Caco-2 (cell line): ENCODE results near the gene PEA15. TPM values are rescaled to one million over a fixed set of nuclear protein-coding genes. Genes with fewer than 3 reads are reported as not detected.

Experiments used
- BruUV-seq: library from RNA; stranded (reverse); fragments of 400-500 nt; replicated peaks from 2 replicates; lab custom pipeline; 2021; lab: Mats Ljungman, UMichigan
- CTCF ChIA-PET: fragments of 300-600 bp; sonication (Branson Sonifier 250); formaldehyde crosslinking; loops from one replicate; lab custom pipeline; 2022; ENCODE audit warnings: antibody characterized with exemption; lab: Charles Lee
- POLR2A ChIA-PET: fragments of 300-600 bp; sonication (Branson Sonifier 250); formaldehyde crosslinking; loops from one replicate; lab custom pipeline; 2022; ENCODE audit warnings: antibody characterized with exemption; lab: Charles Lee
- DNase-seq, 2 experiments: peaks; one replicate each; pipeline versions ENCODE4 v3.0.0 to v3.0.0-alpha.2; 2020 to 2022
- H3K27me3 ChIP-seq: replicated peaks from 2 replicates; pipeline ENCODE4 v1.6.0; 2011; ENCODE audit warnings: low read length; ENCODE audit not compliant: control insufficient read depth, insufficient read depth
- H3K36me3 ChIP-seq: 2 replicates; pipeline ENCODE4 v1.5.1; 2011; ENCODE audit warnings: low read length; ENCODE audit not compliant: control insufficient read depth, insufficient read depth
- H3K4me1 ChIP-seq: fragments of 250-450 bp; sonication (Bioruptor Pico); 2 replicates; pipeline ENCODE4 v1.5.1; 2020; ENCODE audit warnings: mild to moderate bottlenecking
- H3K4me3 ChIP-seq: 2 replicates; pipeline ENCODE4 v1.5.1; 2011; ENCODE audit warnings: low read depth, mild to moderate bottlenecking, control low read depth, low read length
- H3K9me3 ChIP-seq: fragments of 250-450 bp; sonication (Bioruptor Pico); 2 replicates; pipeline ENCODE4 v1.5.1; 2020; ENCODE audit warnings: mild to moderate bottlenecking, moderate library complexity
- H3K27ac Mint-ChIP-seq: one replicate; pipeline ENCODE4 v1.8.0; 2022; ENCODE audit warnings: mixed read lengths; ENCODE audit not compliant: unreplicated experiment
- H3K27me3 Mint-ChIP-seq: one replicate; pipeline ENCODE4 v1.8.0; 2022; ENCODE audit warnings: mixed read lengths; ENCODE audit not compliant: insufficient read depth, unreplicated experiment
- H3K36me3 Mint-ChIP-seq: one replicate; pipeline ENCODE4 v1.8.0; 2022; ENCODE audit warnings: mild to moderate bottlenecking, mixed read lengths; ENCODE audit not compliant: insufficient read depth, unreplicated experiment
- H3K4me1 Mint-ChIP-seq: one replicate; pipeline ENCODE4 v1.8.0; 2022; ENCODE audit warnings: low read depth, mixed read lengths; ENCODE audit not compliant: unreplicated experiment
- H3K4me3 Mint-ChIP-seq: one replicate; pipeline ENCODE4 v1.8.0; 2022; ENCODE audit warnings: mild to moderate bottlenecking, moderate library complexity, mixed read lengths; ENCODE audit not compliant: unreplicated experiment
- H3K9me3 Mint-ChIP-seq: one replicate; pipeline ENCODE4 v1.8.0; 2022; ENCODE audit warnings: mixed read lengths; ENCODE audit not compliant: unreplicated experiment
- intact Hi-C: fragments of 100-400 bp; cut with micrococcal nuclease; formaldehyde crosslinking; loops from one replicate; pipeline ENCODE4 v1.10.0; 2022; ENCODE audit not compliant: unreplicated experiment
- total RNA-seq: library from RNA; stranded (reverse); gene quantifications from 2 replicates; pipeline ENCODE4 v1.2.3, GENCODE V29; 2022
- TF ChIP-seq, protein P1 (sequence below), 2 experiments: fragments of 200-600 bp in 1 of 2; IDR thresholded peaks; 1 replicate in 1 of 2; 2 replicates in 1 of 2; pipeline versions ENCODE4 v1.5.1 to v1.8.0; 2011 to 2022; ENCODE audit warnings: antibody characterized with exemption in 1 of 2, control low read depth in 1 of 2, inconsistent platforms in 1 of 2, low read depth in 1 of 2, low read length in 1 of 2, mild to moderate bottlenecking in 1 of 2, moderate library complexity in 1 of 2; ENCODE audit not compliant: insufficient read depth in 1 of 2, severe bottlenecking in 1 of 2, unreplicated experiment in 1 of 2

The PEA15 gene
- total RNA-seq, 1 experiment from 2014 or later, result 85.1 TPM

DNA sequence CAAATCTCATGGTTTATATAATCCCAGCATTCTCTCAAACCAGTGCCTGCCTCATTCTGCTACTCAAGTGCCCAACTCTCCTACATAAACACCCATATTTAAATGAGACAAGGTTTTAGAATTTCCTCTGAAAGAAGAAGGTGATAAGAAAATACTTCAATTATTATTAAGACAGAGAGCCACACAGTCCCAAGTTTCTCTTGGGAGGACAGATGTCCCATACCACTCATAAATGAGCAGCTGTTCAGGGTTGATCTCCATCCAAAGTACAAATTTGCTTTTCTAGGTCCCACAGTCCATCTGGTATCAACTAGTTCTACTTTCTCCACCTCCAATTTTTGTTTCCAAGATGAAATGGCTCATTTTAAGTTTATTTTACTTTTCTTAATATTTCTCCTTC, 45.8 kb downstream of the PEA15 start:
- intact Hi-C loops, result no loop called here

DNA sequence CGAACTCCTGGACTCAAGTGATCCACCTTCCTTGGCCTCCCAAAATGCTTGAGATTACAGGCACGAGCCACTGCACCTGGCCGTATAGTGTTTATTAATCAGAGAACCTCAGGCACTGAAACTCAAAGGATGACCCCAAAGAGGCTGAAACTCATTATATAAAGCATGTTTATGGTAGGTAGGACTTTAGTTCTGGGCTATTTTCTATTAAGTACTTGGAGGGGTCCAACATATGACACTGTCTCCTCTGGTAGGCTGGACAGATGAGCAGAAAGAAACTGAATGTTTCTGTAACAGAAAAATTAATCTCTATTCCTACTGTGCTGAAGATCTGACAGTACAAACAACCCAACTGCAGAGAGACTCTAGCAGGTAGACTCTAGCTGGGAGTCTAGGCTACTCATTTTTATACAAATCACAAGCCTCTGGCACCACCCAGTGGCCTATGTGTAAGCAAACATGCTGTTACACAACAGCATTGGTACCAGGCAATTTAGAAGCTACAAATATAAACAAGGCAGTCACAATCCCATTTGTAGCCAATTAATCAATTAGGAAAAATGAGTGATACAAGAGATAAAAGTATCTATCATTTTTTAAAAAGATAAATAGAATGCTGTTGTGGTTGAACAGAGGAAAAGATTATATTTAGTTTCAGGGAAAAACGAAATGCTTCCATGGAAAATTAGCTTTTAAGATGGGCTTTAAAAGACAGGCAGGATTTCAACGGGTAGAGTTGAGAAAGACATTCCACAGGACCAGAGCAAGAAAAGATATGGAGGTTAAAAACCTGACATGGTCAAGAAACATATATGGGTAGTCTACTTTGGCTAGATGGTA, 46.7 kb downstream of the PEA15 start:
- Histone ChIP-seq H3K27me3 (no peaks in the 10 kb centered on the region), H3K36me3 (no peaks in the 10 kb centered on the region; the same call in 1 of the 2 replicates), H3K9me3 (no peaks in the 10 kb centered on the region), H3K4me3 (no peak overlapping the region), H3K4me1 (no peaks in the 10 kb centered on the region)
- ChIA-PET POLR2A (interaction anchor here (0.5 to 1.7 kb wide), 4 partner anchors 10 to 129 kb away, joined by 3 to 19 read pairs (median 6); partner anchors contain the start of gene DCAF8), CTCF (interaction anchor here (0.6 to 2.4 kb wide), 25 partner anchors 10 to 273 kb away, joined by 3 to 62 read pairs (median 6); partner anchors contain the start of genes DCAF8, IGSF8 and PEX19)
- TF ChIP-seq, protein P1, sequence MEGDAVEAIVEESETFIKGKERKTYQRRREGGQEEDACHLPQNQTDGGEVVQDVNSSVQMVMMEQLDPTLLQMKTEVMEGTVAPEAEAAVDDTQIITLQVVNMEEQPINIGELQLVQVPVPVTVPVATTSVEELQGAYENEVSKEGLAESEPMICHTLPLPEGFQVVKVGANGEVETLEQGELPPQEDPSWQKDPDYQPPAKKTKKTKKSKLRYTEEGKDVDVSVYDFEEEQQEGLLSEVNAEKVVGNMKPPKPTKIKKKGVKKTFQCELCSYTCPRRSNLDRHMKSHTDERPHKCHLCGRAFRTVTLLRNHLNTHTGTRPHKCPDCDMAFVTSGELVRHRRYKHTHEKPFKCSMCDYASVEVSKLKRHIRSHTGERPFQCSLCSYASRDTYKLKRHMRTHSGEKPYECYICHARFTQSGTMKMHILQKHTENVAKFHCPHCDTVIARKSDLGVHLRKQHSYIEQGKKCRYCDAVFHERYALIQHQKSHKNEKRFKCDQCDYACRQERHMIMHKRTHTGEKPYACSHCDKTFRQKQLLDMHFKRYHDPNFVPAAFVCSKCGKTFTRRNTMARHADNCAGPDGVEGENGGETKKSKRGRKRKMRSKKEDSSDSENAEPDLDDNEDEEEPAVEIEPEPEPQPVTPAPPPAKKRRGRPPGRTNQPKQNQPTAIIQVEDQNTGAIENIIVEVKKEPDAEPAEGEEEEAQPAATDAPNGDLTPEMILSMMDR (IDR thresholded peaks at IDR 0.05; ENCODE audit: insufficient read depth in 1 of 2, low read depth in 1 of 2, low read length in 1 of 2, severe bottlenecking in 1 of 2, unreplicated experiment in 1 of 2), result peak; percentile 67 to 77
- BruUV-seq, result no TSS peak
- no peak overlapping the region for H3K4me3 Mint-ChIP-seq
- H3K9me3 Mint-ChIP-seq, result no peaks in the 10 kb centered on the region
- peak; percentile 68 to 69 for DNase-seq
- intact Hi-C loops, result loop anchor here (1.0 kb wide), 3 partner anchors 59 to 167 kb away; no protein-coding TSS in a partner anchor
- H3K36me3 Mint-ChIP-seq, result peaks cover 30% of the 10 kb centered on the region
- H3K27me3 Mint-ChIP-seq, result no peaks in the 10 kb centered on the region
- H3K4me1 Mint-ChIP-seq, result peaks cover 12% of the 10 kb centered on the region
- H3K27ac Mint-ChIP-seq, result peak overlapping the region; percentile 34

More for the DNA sequence above, 45.8 kb downstream of the PEA15 start:
- DNase-seq, result no peak
- H3K27ac Mint-ChIP-seq, result no peak overlapping the region
- Histone ChIP-seq H3K36me3 (no peaks in the 10 kb centered on the region; the same call in 1 of the 2 replicates), H3K4me3 (no peak overlapping the region), H3K27me3 (no peaks in the 10 kb centered on the region), H3K4me1 (no peaks in the 10 kb centered on the region), H3K9me3 (no peaks in the 10 kb centered on the region)
- no peaks in the 10 kb centered on the region for H3K27me3 Mint-ChIP-seq
- no peaks in the 10 kb centered on the region for H3K9me3 Mint-ChIP-seq
- TF ChIP-seq, protein P1 (IDR thresholded peaks at IDR 0.05; ENCODE audit: insufficient read depth in 1 of 2, low read depth in 1 of 2, low read length in 1 of 2, severe bottlenecking in 1 of 2, unreplicated experiment in 1 of 2), result no peak
- peaks cover 12% of the 10 kb centered on the region for H3K4me1 Mint-ChIP-seq
- POLR2A ChIA-PET, result no interaction called here
- peaks cover 30% of the 10 kb centered on the region for H3K36me3 Mint-ChIP-seq
- CTCF ChIA-PET, result interaction anchor here (1.5 to 2.0 kb wide), 2 partner anchors 90 to 149 kb away, joined by 7 to 33 read pairs; no protein-coding TSS in a partner anchor
- H3K4me3 Mint-ChIP-seq, result no peak overlapping the region
- BruUV-seq, result no TSS peak

DNA sequence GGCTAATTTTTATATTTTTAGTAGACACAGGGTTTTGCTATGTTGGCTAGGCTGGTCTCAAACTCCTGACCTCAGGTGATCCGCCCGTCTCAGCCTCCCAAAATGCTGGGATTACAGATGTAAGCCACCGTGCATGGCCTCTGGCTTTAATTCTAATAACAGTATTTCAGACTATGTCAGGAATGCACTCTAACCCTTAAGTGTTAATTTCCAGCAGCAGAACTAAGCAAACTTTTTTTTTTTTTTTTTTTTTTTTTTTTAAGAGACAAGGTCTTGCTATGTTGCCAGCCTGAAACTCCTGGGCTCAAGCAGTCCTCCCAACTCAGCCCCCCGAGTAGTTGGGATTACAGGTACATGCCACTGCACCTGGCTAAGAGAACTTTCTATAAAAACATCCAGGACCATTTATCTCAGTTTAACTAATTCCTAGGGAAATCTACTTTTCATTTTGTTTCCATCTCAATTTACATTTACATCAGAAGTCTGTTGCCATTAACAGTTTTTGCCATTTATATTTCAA, 50.7 kb downstream of the PEA15 start:
- Histone ChIP-seq H3K36me3 (no peaks in the 10 kb centered on the region; the same call in 1 of the 2 replicates), H3K27me3 (no peaks in the 10 kb centered on the region), H3K9me3 (no peaks in the 10 kb centered on the region), H3K4me3 (no peak overlapping the region), H3K4me1 (no peaks in the 10 kb centered on the region)
- Mint-ChIP-seq H3K9me3 (no peaks in the 10 kb centered on the region), H3K27me3 (no peaks in the 10 kb centered on the region), H3K36me3 (peaks cover 29% of the 10 kb centered on the region), H3K4me1 (peaks cover 25% of the 10 kb centered on the region), H3K4me3 (no peak overlapping the region), H3K27ac (no peak overlapping the region)
- ChIA-PET POLR2A (no interaction called here), CTCF (no interaction called here)
- TF ChIP-seq, protein P1 (IDR thresholded peaks at IDR 0.05; ENCODE audit: insufficient read depth in 1 of 2, low read depth in 1 of 2, low read length in 1 of 2, severe bottlenecking in 1 of 2, unreplicated experiment in 1 of 2), result no peak
- intact Hi-C loops, result no loop called here
- no peak for DNase-seq
- BruUV-seq, result no TSS peak
